ENCODE measurements around the gene LMNA. TPM values are rescaled to one million over a fixed set of nuclear protein-coding genes. Genes with fewer than 3 reads are reported as not detected.
A peak's percentile ranks its signal among the peaks of the same experiment; 100 is the strongest.

Gene LMNA
- total RNA-seq, 1 experiment from 2014 or later: 225 TPM

GRCh38 chr1:156104861-156105832 lies 9.4 kb upstream of the LMNA start:
- ChIA-PET CTCF (interaction anchor here (0.6 kb wide), 1 partner anchor 797 kb away, joined by 4 read pairs; no protein-coding TSS in a partner anchor), POLR2A (ENCODE audit: low non-redundant PET) (interaction anchor here (0.6 kb wide), 1 partner anchor 659 kb away, joined by 9 read pairs; no protein-coding TSS in a partner anchor)
- peaks cover 58% of the 10 kb centered on the region for H3K4me1 ChIP-seq (ENCODE audit: insufficient read depth, low read length, poor library complexity, severe bottlenecking)
- H3K4me3 ChIP-seq (ENCODE audit: low read depth, low read length, poor library complexity, severe bottlenecking): peak overlapping the region; percentile 25
- no peak for DNase-seq (ENCODE audit: low spot score)
- no peaks in the 10 kb centered on the region for H3K9me3 ChIP-seq (ENCODE audit: low read depth, low read length, poor library complexity, severe bottlenecking)
- no TSS peak for BruUV-seq (replicated peaks)
- intact Hi-C loops (cut with micrococcal nuclease; ENCODE audit: unreplicated experiment): no loop called here
- TF ChIP-seq CTCF (conservative IDR thresholded peaks at IDR 0.05; ENCODE audit: low read depth, low read length): no peak
- TF ChIP-seq EZH2 (IDR thresholded peaks at IDR 0.05; ENCODE audit: borderline replicate concordance, low read depth, low read length, poor library complexity, severe bottlenecking): no peak
- no peaks in the 10 kb centered on the region for H3K36me3 ChIP-seq (ENCODE audit: insufficient read depth, low read length, poor library complexity, severe bottlenecking)
- peak overlapping the region; percentile 97 for H3K27ac ChIP-seq (ENCODE audit: low read depth, low read length, poor library complexity, severe bottlenecking)
- no peaks in the 10 kb centered on the region for H3K27me3 ChIP-seq (replicated peaks; ENCODE audit: insufficient read depth, low read depth, low read length, poor library complexity)

GRCh38 chr1:156106624-156107488 lies 7.7 kb upstream of the LMNA start:
- POLR2A ChIA-PET (ENCODE audit: low non-redundant PET): interaction anchor here (0.6 to 1.0 kb wide), 2 partner anchors 58 to 177 kb away, joined by 3 read pairs; no protein-coding TSS in a partner anchor
- intact Hi-C loops (cut with micrococcal nuclease; ENCODE audit: unreplicated experiment): loop anchor here (1.0 kb wide), 1 partner anchor 17 kb away; no protein-coding TSS in a partner anchor

More at GRCh38 chr1:156106624-156107488, 7.7 kb upstream of the LMNA start:
- CTCF ChIA-PET: interaction anchor here (0.6 kb wide), 2 partner anchors 15 to 39 kb away, joined by 4 to 5 read pairs; no protein-coding TSS in a partner anchor
- Histone ChIP-seq H3K27ac (ENCODE audit: low read depth, low read length, poor library complexity, severe bottlenecking) (peak overlapping the region; percentile 85), H3K9me3 (ENCODE audit: low read depth, low read length, poor library complexity, severe bottlenecking) (no peaks in the 10 kb centered on the region), H3K27me3 (replicated peaks; ENCODE audit: insufficient read depth, low read depth, low read length, poor library complexity) (no peaks in the 10 kb centered on the region), H3K36me3 (ENCODE audit: insufficient read depth, low read length, poor library complexity, severe bottlenecking) (no peaks in the 10 kb centered on the region), H3K4me1 (ENCODE audit: insufficient read depth, low read length, poor library complexity, severe bottlenecking) (peaks cover 53% of the 10 kb centered on the region), H3K4me3 (ENCODE audit: low read depth, low read length, poor library complexity, severe bottlenecking) (no peak overlapping the region)
- TF ChIP-seq EZH2 (IDR thresholded peaks at IDR 0.05; ENCODE audit: borderline replicate concordance, low read depth, low read length, poor library complexity, severe bottlenecking) (no peak), CTCF (conservative IDR thresholded peaks at IDR 0.05; ENCODE audit: low read depth, low read length) (no peak)
- BruUV-seq (replicated peaks): TSS peak; percentile 76
- no peak for DNase-seq (ENCODE audit: low spot score)

All from A673 (cell line).